Epithelial cell of proximal tubule (primary cell): ENCODE data around the gene RNF145. TPM values are rescaled to one million over a fixed set of nuclear protein-coding genes. Genes with fewer than 3 reads are reported as not detected.

ENCODE experiments used
- DNase-seq: peaks from one replicate; pipeline ENCODE4 v3.0.0-alpha.2; 2011; ENCODE audit warnings: low read depth
- H3K4me3 ChIP-seq: 2 replicates; pipeline ENCODE4 v1.5.1; 2011; ENCODE audit warnings: low read depth, mild to moderate bottlenecking, low read length
- CTCF ChIP-seq: conservative IDR thresholded peaks from 2 replicates; pipeline ENCODE4 v1.5.1; 2012; ENCODE audit warnings: low read depth, mild to moderate bottlenecking, low read length
- total RNA-seq: library from RNA; depleted of rRNA; stranded (reverse); fragments of >200 nt; gene quantifications from 2 replicates; pipeline ENCODE4 v1.2.3, GENCODE V29; 2015

RNF145 gene
- total RNA-seq, 1 donor from 2014 or later: 71.4 TPM

GRCh38 chr5:159184236-159184635, 25.1 kb downstream of the RNF145 start:
- H3K4me3 ChIP-seq: no peak overlapping the region
- DNase-seq: no peak
- no peak for TF ChIP-seq CTCF

GRCh38 chr5:159183247-159183646, 26.1 kb downstream of the RNF145 start:
- no peak for TF ChIP-seq CTCF
- no peak for DNase-seq
- no peak overlapping the region for H3K4me3 ChIP-seq

- no peak overlapping the region for H3K4me3 ChIP-seq
- no peak for DNase-seq
- TF ChIP-seq CTCF: no peak
Observed at GRCh38 chr5:159182691-159183090, 26.7 kb downstream of the RNF145 start.

GRCh38 chr5:159181651-159182050, 27.7 kb downstream of the RNF145 start:
- no peak for DNase-seq
- no peak for TF ChIP-seq CTCF

GRCh38 chr5:159181152-159181551, 28.2 kb downstream of the RNF145 start:
- no peak overlapping the region for H3K4me3 ChIP-seq
- TF ChIP-seq CTCF: no peak
- DNase-seq: no peak

More at GRCh38 chr5:159181651-159182050, 27.7 kb downstream of the RNF145 start:
- H3K4me3 ChIP-seq: no peak overlapping the region

- DNase-seq: no peak
- H3K4me3 ChIP-seq: no peak overlapping the region
- no peak for TF ChIP-seq CTCF
Observed at GRCh38 chr5:159179529-159180305, 29.6 kb downstream of the RNF145 start.

GRCh38 chr5:159178978-159179377, 30.4 kb downstream of the RNF145 start:
- H3K4me3 ChIP-seq: no peak overlapping the region
- no peak for TF ChIP-seq CTCF
- no peak for DNase-seq
